ENCODE results near the gene LIMCH1. TPM values are rescaled to one million over a fixed set of nuclear protein-coding genes. Genes with fewer than 3 reads are reported as not detected.
A peak's percentile ranks its signal among the peaks of the same experiment; 100 is the strongest.

Gene LIMCH1
- total RNA-seq, 1 experiment from 2014 or later = 10.4 TPM

- H4K20me1 ChIP-seq (ENCODE audit: insufficient read depth) = no peaks in the 10 kb centered on the region
- BruUV-seq (replicated peaks) = no TSS peak
- ChIA-PET POLR2A (interaction anchor here (1.2 kb wide), 1 partner anchor 381 kb away, joined by 5 read pairs; no protein-coding TSS in a partner anchor), RAD21 (ENCODE audit: low non-redundant PET in 1 of 2, low total read pairs in 2 of 2, uncharacterized antibody in 2 of 2, unreplicated experiment in 2 of 2) (interaction anchor here (0.6 to 1.0 kb wide), 3 partner anchors 365 to 381 kb away, joined by 3 to 13 read pairs (median 9); no protein-coding TSS in a partner anchor), CTCF (interaction anchor here (0.6 to 5.7 kb wide), 21 partner anchors 10 to 925 kb away, joined by 3 to 105 read pairs (median 3); partner anchors contain the start of gene APBB2)
- H3K27ac ChIP-seq (ENCODE audit: low read depth, low read length) = no peak overlapping the region
- H3K9me3 ChIP-seq (ENCODE audit: control insufficient read depth in 1 of 2, insufficient read depth in 1 of 2, low read depth in 1 of 2, low read length in 2 of 2) = no peaks in the 10 kb centered on the region
- H3K36me3 ChIP-seq (ENCODE audit: control insufficient read depth in 1 of 2, insufficient read depth in 2 of 2, low read length in 2 of 2) = no peaks in the 10 kb centered on the region
- peaks cover 0 to 6% of the 10 kb centered on the region in 2 experiments; a peak in 1 of 4 replicates for H3K4me1 ChIP-seq (ENCODE audit: control insufficient read depth in 1 of 2, insufficient read depth in 2 of 2, low read length in 2 of 2)
- no peaks in the 10 kb centered on the region for H3K79me2 ChIP-seq (ENCODE audit: insufficient read depth, low read length)
- no peaks in the 10 kb centered on the region for H3K27me3 ChIP-seq (ENCODE audit: insufficient read depth, low read length)
- TF ChIP-seq SP1 (IDR thresholded peaks at IDR 0.05; ENCODE audit: low read depth) (no peak), EZH2 (IDR thresholded peaks at IDR 0.05) (no peak), REST (IDR thresholded peaks at IDR 0.05; ENCODE audit: low read depth) (no peak), ZNF274 (IDR thresholded peaks at IDR 0.05; ENCODE audit: low read depth, low read length) (no peak), ELF1 (IDR thresholded peaks at IDR 0.05; ENCODE audit: borderline replicate concordance, low read depth) (no peak), MAX (IDR thresholded peaks at IDR 0.05) (no peak), EZH2phosphoT487 (IDR thresholded peaks at IDR 0.05; ENCODE audit: borderline replicate concordance) (no peak), TCF7L2 (IDR thresholded peaks at IDR 0.05; ENCODE audit: borderline replicate concordance, extremely low read depth, insufficient read depth, insufficient read length) (no peak), JUND (IDR thresholded peaks at IDR 0.05) (no peak), EGR1 (IDR thresholded peaks at IDR 0.05; ENCODE audit: low read depth) (no peak), RAD21 (IDR thresholded peaks at IDR 0.05; ENCODE audit: low read depth) (peak; percentile 90), ZFX (IDR thresholded peaks at IDR 0.05) (no peak), POLR2A (IDR thresholded peaks at IDR 0.05; ENCODE audit: borderline replicate concordance, extremely low read depth, insufficient read depth, insufficient read length) (no peak), ZBTB33 (IDR thresholded peaks at IDR 0.05; ENCODE audit: extremely low read depth, insufficient replicate concordance, low read length) (no peak), FOSL1 (IDR thresholded peaks at IDR 0.05; ENCODE audit: low read depth) (no peak), POLR2AphosphoS5 (IDR thresholded peaks at IDR 0.05; ENCODE audit: low read depth, low read length) (no peak)
- TF ChIP-seq, protein P1, sequence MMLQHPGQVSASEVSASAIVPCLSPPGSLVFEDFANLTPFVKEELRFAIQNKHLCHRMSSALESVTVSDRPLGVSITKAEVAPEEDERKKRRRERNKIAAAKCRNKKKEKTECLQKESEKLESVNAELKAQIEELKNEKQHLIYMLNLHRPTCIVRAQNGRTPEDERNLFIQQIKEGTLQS (IDR thresholded peaks at IDR 0.05) = no peak
- TF ChIP-seq, protein P2, sequence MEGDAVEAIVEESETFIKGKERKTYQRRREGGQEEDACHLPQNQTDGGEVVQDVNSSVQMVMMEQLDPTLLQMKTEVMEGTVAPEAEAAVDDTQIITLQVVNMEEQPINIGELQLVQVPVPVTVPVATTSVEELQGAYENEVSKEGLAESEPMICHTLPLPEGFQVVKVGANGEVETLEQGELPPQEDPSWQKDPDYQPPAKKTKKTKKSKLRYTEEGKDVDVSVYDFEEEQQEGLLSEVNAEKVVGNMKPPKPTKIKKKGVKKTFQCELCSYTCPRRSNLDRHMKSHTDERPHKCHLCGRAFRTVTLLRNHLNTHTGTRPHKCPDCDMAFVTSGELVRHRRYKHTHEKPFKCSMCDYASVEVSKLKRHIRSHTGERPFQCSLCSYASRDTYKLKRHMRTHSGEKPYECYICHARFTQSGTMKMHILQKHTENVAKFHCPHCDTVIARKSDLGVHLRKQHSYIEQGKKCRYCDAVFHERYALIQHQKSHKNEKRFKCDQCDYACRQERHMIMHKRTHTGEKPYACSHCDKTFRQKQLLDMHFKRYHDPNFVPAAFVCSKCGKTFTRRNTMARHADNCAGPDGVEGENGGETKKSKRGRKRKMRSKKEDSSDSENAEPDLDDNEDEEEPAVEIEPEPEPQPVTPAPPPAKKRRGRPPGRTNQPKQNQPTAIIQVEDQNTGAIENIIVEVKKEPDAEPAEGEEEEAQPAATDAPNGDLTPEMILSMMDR (IDR thresholded peaks at IDR 0.05 in 2 of 3, conservative IDR thresholded peaks at IDR 0.05 in 1 of 3; ENCODE audit: borderline replicate concordance in 1 of 3, insufficient read depth in 1 of 3, low read depth in 2 of 3, low read length in 2 of 3) = peak; percentile 70 to 96 (median 90)
- DNase-seq (ENCODE audit: low read depth, low spot score) = peak; percentile 31
- H3K4me3 ChIP-seq (replicated peaks in 1 of 2; ENCODE audit: low read depth in 1 of 2, low read length in 2 of 2) = no peak overlapping the region
- H3K9me2 ChIP-seq (ENCODE audit: insufficient read depth) = no peaks in the 10 kb centered on the region
- no peak overlapping the region for H3K4me2 ChIP-seq (ENCODE audit: low read length)
- no peak overlapping the region for H3K9ac ChIP-seq (ENCODE audit: low read length)
- no peak overlapping the region for H2AFZ ChIP-seq (ENCODE audit: low read depth, low read length, poor library complexity, severe bottlenecking)
- ATAC-seq = peak; percentile 86
- intact Hi-C loops (cut with micrococcal nuclease) = loop anchor here (1.0 to 10.0 kb wide), 2 partner anchors 380 to 757 kb away; no protein-coding TSS in a partner anchor
Observed at GRCh38 chr4:41661442-41662076, 123.6 kb downstream of the LIMCH1 start.
